Endometrial microvascular endothelial cells (primary cell): ENCODE results near the gene PRXL2B. TPM values are rescaled to one million over a fixed set of nuclear protein-coding genes. Genes with fewer than 3 reads are reported as not detected.

Experiments used
- in situ Hi-C: cut with HindIII; loops from 2 replicates; pipeline ENCODE4 v1.10.0; 2017; ENCODE audit warnings: low sequenced_read_pairs, low pct_unique_long_range_greater_than_20kb; ENCODE audit errors: inconsistent ontology term
- total RNA-seq: library from RNA; depleted of rRNA; stranded (reverse); fragments of >200 nt; gene quantifications from one replicate; pipeline ENCODE4 v1.2.3, GENCODE V29; 2015; ENCODE audit errors: inconsistent ontology term

The PRXL2B gene
- total RNA-seq, 1 donor from 2014 or later: 45.2 TPM

DNA sequence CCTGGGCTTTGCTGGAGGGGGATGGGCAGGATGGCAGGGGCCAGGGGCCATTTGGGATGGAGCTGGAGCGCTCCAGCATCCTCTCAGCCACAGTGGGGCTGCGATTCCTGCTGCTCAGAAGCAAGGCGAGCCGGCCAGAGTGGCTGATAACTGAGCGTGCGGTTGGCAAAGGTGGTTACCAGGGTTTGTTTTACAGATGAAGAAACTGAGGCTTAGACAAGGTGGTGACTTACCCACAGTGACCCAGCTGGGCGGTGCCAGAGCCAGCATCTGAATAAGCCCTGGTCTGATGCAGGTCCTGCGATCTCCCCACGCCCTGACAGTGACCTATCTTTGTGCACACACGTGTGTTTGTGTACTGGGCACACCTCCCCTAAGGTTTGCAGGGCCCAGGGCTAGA, 5.9 kb upstream of the PRXL2B start:
- in situ Hi-C loops: no loop called here

DNA sequence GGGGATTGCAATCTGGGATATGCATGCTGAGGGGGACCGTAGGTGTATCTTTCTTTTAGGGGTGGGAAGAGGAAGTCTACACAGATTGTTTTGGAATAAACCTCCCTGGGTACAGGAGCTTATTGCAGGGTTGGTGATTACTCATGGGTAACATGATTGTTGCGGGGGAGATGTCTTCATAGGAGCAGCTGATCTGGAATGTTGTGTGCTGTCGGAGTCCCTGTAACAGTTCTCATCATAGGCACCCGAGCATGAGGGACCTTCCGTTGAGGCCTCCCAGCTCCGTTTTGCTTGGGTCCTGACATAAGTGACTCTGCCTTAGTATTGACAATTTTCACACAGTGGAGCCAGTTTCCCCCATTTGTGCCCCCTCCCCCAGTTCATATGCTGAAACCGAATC, 4.2 kb upstream of the PRXL2B start:
- in situ Hi-C loops: no loop called here

DNA sequence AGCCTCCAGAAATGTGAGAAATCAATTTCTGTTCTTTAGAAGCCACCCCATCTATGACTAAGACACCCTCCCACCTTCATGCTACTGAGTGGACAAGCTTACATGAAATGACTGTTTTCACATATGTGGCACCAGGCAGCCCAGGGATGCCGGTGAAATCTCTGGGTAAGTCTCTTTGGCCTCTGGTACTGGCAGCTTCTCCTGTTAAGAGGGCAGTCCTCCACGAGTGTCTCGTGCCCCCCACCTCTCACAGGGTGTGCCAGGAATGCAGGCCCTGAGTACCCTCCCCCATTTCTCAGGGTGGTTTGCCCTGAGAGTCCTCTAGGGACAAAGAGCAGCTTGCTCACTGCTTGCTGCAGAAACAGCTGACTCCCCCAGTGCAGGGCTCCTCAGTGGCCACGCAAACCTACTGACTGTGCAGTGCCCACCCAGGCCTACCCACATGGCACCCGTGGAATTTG, 3.2 kb upstream of the PRXL2B start:
- in situ Hi-C loops: no loop called here

DNA sequence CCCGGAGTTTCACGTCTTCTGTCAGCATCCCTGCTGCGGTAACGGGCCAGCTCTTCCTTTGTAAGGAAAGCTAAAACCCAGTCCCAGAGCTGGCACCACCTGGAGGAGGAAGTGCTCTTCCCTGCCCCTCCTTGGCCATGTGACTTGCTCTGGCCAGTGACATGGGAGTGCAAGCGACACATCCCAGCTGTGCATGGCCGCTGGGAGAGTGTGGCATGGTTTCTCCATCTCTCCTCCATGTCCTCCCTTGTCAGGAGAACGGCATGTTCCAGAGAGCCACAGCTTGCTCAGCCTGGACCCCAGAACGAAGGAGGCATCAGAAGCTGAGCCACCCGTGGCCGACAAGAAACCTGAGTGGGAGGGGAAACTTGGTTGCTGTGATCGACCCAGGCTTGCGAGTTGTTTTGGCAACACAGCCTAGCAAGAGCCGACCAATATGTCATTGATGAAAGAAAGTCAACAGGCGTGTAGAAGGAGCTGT, 2.7 kb upstream of the PRXL2B start:
- in situ Hi-C loops: no loop called here

DNA sequence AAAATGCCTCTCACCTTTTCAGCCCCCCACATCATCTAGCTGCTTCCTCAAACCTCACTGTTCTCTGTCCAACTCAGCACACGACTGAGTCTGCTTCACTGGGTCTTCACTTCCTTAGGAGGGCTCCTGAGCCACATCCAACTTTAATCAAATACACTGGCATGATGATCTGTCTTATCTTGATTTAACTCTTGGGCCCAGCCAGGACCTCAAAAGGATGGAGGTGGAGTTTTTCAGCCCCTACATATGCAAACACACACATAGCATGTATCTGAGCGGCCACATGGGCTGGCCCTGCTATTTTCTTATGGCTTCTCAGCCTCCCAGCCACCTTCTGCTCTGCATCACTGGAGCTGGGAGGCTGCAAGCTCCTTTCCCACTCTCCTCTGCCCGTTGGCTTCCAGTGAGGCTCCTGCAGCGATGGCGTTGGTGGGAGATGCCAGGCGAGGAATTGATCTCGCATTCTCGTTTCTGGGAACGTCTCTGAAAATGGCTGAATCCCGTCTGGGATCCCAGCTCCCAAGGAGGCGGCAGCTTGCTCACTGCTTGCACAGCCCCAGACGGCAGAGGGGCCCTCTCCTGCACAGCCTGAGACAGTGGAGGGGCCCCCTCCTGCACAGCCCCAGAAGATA, 1.8 kb upstream of the PRXL2B start:
- in situ Hi-C loops: no loop called here

DNA sequence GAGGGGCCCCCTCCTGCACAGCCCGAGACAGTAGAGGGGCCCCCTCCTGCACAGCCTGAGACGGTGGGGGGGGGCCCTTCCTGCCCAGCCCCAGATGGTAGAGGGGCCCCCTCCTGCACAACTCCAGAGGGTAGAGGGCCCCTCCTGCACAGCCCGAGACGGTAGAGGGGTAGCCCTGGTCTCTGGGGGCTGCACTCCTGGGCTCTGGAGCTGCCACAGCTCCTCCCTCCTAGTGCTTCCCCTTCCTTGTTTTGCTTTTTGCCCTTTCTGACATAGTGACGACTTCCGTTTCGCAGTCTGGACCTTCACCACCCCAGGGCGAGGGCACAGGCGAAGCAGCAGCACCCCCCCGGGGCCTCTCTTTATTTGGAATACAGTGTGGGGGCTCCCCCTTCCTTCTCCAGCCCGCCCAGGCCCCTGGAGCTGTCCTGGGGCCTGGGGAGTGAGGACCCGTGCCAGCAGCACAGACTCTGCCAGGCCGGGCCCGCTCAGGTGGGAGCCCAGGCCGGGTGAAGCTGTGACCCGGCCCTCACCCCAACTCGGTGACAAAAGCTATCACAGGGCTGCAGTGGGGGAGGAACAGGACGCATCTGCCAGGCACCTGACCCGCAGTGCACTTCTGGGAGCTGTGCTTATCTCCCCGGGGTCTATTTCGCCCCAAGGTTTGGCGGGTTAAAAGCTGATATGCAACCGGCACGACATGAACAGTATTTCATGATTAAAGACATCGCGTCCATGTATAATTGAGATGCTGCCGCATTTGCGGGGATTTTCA, 1.1 kb upstream of the PRXL2B start:
- in situ Hi-C loops: no loop called here

DNA sequence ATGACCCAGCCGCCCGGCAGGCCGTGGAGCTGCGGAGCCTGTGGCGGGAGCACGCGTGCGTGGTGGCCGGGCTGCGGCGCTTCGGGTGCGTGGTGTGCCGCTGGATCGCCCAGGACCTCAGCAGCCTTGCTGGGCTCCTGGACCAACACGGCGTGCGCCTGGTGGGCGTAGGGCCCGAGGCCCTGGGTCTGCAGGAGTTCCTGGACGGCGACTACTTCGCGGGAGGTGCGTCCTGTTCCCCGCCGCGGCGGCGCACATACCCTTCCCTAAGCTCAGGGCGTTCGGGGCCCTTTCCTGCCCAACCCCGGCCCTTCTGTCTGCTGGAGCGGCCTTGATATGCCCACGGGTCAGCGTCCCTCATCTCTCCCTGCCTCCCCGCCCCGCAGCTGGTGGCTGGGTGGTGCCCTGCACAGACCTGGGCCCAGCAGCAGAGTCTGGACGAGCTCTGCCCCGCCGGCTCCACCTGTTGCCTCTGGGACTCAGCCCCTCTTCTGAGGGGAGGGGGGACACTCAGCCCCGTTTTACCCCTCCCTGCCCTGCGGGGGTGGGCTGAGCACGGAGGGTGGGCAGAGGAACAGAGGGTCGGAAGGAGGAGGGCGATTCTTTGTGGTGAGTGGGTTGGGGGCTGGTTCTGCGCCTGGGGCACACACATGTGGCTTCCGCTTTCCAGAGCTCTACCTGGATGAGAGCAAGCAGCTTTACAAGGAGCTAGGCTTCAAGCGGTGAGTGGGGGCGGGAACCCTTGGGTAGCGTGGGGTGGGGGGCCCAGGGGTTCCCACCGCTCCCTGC, 688 bp downstream of the PRXL2B start:
- in situ Hi-C loops: no loop called here

DNA sequence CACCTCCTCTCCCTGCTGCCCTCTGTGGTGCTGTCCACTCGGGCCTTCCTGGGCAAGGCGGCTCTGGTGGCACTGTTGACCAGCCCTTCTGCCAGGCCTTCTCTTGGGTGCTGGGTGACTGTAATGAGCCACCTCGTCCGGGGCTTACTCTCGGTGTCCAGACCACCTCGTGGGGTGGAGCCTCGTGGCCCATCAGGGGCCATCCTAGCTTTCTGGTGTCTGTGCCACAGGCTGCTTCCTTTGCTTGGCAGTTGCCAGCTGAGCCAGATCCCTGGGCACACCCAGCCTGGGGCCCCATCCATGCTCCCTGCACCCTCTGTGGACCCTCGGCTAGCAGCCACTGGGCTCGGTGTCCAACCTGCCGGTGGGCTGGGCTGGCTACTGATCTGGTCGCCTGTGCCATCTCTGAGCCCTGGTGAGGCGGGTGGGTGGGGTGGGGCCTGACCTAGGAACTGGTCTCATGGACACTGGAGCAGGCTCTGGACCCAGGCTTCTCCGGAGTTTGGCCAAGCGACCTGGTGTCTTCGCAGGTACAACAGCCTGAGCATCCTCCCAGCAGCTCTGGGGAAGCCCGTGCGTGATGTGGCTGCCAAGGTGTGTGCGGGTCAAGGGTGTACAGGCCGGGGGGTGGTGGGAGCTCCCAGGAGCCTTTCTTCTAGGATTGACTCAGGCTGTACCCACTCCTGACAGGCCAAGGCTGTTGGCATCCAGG, 1.4 kb downstream of the PRXL2B start:
- in situ Hi-C loops: no loop called here

DNA sequence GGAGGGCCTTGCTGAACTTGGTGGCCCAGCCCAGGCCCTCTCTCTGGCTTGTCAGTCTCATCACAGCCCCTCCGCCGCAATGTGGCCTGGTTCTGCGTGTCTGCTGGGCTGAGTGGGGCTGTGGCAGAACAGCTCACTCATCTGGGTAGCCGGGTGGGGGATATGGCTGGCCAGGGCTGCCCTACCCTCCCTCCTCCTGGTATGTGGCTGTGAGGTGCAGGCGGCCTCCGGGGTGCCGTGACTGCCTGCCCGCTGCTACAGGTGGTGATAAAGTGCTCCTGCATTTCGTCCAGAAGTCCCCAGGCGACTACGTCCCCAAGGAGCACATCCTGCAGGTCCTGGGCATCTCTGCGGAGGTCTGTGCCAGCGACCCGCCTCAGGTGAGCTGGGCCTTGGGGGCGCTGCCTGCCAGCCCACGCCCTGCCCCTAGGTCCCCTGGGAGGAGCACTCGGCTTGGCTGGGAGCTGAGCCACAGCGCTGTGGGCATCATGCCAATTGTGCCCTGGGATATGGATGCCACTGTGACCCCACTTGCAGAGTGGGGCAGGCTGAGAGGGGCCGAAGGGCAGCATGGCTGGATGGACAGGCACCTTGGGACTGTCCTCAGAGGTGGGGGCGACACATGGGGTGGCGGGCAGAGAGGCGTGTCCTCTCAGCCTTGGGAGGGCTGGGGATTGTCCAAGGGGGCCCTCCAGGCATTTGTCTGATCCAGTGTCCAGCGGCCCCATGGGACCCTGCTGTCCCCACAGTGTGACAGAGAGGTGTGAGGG, 2.3 kb downstream of the PRXL2B start:
- in situ Hi-C loops: no loop called here

DNA sequence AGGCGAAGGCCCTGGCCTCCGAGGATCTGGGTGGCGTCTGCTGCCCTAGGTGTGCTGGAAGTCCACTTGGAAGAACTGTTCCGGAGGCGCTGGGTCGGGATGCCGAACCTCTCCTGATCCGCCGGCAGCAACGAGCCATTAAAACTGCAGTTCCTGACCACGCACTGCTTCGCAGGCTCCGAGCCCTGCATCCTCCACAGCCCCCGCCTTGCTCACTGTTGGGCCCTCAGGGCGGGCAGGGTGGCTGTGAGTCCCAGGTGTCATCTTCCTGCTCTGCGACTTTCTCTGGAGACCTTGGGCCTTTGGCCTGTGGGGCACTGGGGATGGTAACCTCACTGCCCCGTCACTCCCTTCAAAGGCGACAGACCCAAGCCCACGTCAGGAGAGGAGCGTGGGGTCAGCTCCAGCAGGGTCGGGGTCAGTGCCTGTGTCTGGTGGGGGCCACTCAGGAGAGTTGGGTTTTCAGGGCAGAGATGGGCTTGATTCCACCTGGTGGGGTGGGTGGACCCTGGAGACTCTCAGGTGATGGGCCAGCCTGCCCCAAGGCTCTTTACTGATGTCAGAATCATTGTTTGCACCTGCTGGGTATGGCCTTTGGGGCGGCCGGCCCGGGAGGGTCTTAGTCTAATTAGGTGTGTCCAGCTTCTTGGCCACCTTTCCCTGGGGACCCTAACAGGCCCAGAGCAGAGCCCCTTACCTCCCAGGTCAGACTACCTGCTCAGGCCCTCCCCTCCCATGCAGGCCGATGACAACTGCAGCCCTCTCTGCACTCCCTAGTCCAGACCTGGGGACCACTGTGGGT, 3.1 kb downstream of the PRXL2B start:
- in situ Hi-C loops: no loop called here

DNA sequence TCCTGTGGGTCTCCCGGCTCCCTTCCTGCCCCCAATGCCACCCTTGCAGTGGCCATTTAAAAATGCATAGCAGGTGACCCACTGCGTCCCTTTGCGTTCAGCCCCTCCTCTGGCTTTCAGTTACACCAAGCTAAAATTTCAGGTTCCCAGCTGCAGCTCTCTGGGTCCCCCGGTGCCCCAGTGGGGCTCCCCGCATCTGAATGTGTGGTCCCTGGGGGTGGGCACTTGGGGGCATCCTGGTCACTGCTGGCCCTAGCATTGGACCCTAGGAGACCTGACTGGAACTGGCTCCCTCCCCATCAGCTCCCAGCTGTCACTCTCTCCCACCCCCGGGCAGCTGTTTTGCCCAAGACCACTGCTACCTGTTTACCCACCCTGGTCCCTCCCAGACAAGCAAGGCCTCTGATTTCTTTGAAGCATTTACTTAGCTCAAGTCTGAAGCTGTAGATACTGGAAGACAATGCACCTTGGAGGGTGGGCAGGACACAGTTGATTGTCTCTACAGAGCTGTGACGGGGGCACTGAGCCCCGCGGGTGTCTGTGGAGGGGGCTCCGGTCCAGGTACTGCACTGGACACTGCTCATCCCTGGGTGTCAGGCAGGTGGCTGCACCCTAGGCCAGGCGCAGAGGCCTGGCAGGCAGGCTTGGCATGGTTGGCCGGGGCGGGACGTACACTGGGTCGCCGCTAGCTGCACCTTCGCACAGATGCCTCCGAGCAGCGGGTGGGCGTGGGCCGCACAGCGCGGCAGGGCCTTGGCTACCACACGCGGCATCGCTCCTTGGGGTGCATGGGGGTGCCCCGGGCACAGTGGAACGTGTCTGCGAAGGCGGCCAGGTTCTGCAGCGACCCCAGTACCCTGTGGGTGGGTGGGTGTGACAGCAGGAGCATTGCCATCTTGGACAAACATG, 3.9 kb downstream of the PRXL2B start:
- in situ Hi-C loops: no loop called here

DNA sequence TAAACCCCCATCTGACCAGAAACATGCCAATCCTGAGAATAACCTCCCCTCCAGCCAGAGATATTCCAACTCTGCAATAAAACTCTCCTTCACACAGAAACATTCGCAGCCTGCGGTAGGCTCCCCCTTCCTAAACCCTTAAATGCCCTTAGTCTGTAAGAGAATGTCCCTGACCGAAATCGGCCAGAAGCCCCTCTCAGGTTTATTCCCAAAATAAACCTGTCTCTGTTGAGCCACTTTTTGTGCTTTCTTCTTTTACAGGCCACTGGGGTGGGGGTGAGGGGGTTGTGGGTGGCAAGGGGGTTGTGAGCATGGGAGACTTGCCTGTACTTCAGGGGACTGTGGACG, 4.6 kb downstream of the PRXL2B start:
- in situ Hi-C loops: no loop called here

DNA sequence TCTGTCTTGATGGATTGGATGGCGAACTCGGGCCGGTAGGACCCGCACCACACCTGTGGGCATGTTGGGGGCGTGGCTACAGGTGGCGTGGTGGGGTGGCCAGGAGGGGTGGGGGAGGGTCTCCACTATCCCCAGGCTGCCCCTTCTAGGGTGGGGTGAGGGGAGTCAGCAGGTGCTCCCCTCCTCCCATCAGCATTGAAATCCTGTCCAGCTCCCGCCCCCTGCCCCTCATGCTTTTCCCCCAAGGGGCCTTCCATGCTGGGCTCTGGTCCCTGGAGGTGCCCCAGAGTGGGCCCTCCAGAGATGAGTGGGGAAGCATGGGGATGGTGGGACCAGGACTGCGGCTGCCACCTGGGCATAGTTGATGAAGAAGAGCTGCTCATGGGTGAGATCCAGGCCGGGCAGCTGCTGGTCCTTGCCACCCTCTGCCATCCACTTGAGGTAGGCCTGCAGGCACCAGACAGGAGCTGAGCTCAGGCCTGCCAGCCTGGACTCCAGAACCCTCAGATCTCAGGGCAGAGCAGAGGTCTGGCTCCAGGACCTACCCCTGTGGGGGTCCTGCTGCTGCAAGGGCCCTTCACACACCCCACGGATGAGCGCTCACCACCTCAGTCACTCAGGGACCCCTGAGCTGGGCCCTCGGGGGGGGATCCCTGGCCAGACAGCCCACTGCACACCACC, 5.1 kb downstream of the PRXL2B start:
- in situ Hi-C loops: no loop called here

DNA sequence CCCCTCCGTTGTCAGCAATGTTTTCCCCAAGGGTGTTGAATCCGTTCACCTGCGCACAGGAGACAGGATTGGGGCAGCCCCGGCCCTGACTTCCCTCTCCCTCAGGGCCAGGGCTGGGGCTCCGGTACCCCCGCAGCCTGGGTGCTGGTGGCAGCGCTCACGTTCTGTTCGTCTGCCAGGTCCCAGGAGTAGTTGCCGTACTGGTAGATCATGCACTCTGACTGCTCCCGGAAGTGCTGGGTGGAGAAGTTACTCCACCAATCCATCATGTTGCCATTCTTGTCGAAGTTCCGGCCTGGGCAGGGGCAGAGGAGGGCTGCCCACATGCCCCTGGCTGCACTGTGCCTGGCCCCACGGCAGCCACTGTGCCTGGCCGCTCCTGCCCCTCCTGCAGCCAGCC, 6.1 kb downstream of the PRXL2B start:
- in situ Hi-C loops: no loop called here

DNA sequence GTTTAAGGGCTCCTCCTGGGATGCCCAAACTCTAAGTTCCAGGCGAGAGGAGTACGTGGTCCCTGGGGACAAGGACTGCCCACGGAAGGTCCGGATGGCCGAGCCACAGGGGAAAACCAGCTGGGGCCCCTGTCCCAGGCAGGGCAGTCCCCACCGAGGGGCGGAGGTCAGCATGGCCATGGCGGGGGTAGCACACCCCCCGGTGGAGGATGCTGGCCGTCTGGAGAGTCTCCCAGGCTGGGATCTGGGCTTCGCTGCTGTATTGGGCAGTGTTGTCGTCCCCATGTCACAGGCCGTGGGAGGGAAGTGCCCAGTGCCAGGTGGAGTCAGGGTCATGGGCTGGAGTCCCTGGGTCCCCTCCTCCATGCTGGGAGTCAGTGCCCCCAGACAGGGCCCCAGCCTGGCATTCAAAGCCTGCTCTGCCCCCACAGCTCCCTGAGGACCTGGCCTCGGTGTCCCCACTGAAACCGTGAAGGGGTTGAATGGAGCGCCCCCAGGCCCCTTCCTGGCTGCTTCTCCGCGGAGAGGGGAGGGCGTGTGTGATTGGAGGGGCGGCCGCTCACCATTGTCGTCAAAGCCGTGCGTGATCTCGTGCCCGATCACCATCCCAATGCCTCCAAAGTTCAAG, 6.8 kb downstream of the PRXL2B start:
- in situ Hi-C loops: no loop called here
